ENCODE data around the gene AGPAT3.

AGPAT3 gene

GRCh38 chr21:43967981-43968380 is 103.0 kb downstream of the AGPAT3 start:
- no peak overlapping the region for H3K9ac ChIP-seq (ENCODE audit: low read length)
- H3K9me3 ChIP-seq (ENCODE audit: control insufficient read depth, low read length), result no peaks in the 10 kb centered on the region
- DNase-seq, result no peak
- no peak overlapping the region for H3K23ac ChIP-seq (ENCODE audit: low read length in 2 of 2)
- H3K4me2 ChIP-seq (ENCODE audit: low read length, poor library complexity, severe bottlenecking), result no peak overlapping the region
- H3K27me3 ChIP-seq (ENCODE audit: control insufficient read depth in 1 of 2, insufficient read depth in 1 of 2, low read length in 2 of 2), result no peaks in the 10 kb centered on the region
- no peak overlapping the region for H4K8ac ChIP-seq (ENCODE audit: low read length)
- H3K4me3 ChIP-seq (ENCODE audit: insufficient read depth in 1 of 2, low read depth in 1 of 2, low read length in 2 of 2), result no peak overlapping the region
- peaks cover 32 to 65% of the 10 kb centered on the region in 2 experiments for H3K36me3 ChIP-seq (ENCODE audit: control insufficient read depth in 1 of 2, insufficient read depth in 2 of 2, low read depth in 1 of 2, low read length in 2 of 2)
- no peak overlapping the region for H3K4ac ChIP-seq (ENCODE audit: low read depth in 1 of 2, low read length in 2 of 2)
- H2BK15ac ChIP-seq (ENCODE audit: low read depth, poor library complexity, severe bottlenecking), result no peak overlapping the region
- no peak overlapping the region for H2BK5ac ChIP-seq (ENCODE audit: low read depth, low read length, poor library complexity, severe bottlenecking)
- H3K14ac ChIP-seq (ENCODE audit: low read length in 2 of 2), result no peak overlapping the region
- H3K4me1 ChIP-seq (ENCODE audit: control insufficient read depth, insufficient read depth, low read depth, low read length), result peaks cover 5% of the 10 kb centered on the region
- peaks cover 17% of the 10 kb centered on the region for H3K79me1 ChIP-seq (replicated peaks; ENCODE audit: low read length, poor library complexity, severe bottlenecking)
- no peak overlapping the region for H2BK12ac ChIP-seq (ENCODE audit: low read length in 2 of 2)
- no peak overlapping the region for H4K91ac ChIP-seq (ENCODE audit: low read length)
- no peak overlapping the region for H3K18ac ChIP-seq (ENCODE audit: low read depth in 1 of 2, low read length in 2 of 2)
- H2AK5ac ChIP-seq (ENCODE audit: low read length, severe bottlenecking), result no peak overlapping the region
- 96% methylated on average over 15 of the region's 15 CpGs for WGBS
- no peak overlapping the region for H3K27ac ChIP-seq (ENCODE audit: low read length, poor library complexity, severe bottlenecking)
- no peak overlapping the region for H2BK120ac ChIP-seq (ENCODE audit: low read depth, low read length)
- H2AFZ ChIP-seq (ENCODE audit: low read depth, low read length), result no peak overlapping the region

GRCh38 chr21:43968410-43969114 is 103.5 kb downstream of the AGPAT3 start:
- no peak overlapping the region for H3K18ac ChIP-seq (ENCODE audit: low read depth in 1 of 2, low read length in 2 of 2)
- DNase-seq, result no peak
- H2BK15ac ChIP-seq (ENCODE audit: low read depth, poor library complexity, severe bottlenecking), result no peak overlapping the region
- H2AFZ ChIP-seq (ENCODE audit: low read depth, low read length), result no peak overlapping the region
- H3K9me3 ChIP-seq (ENCODE audit: control insufficient read depth, low read length), result no peaks in the 10 kb centered on the region
- no peak overlapping the region for H2AK5ac ChIP-seq (ENCODE audit: low read length, severe bottlenecking)
- WGBS, result 98% methylated on average over 19 of the region's 19 CpGs
- peaks cover 30 to 68% of the 10 kb centered on the region in 2 experiments for H3K36me3 ChIP-seq (ENCODE audit: control insufficient read depth in 1 of 2, insufficient read depth in 2 of 2, low read depth in 1 of 2, low read length in 2 of 2)
- no peak overlapping the region for H3K4me3 ChIP-seq (ENCODE audit: insufficient read depth in 1 of 2, low read depth in 1 of 2, low read length in 2 of 2)
- no peak overlapping the region for H2BK120ac ChIP-seq (ENCODE audit: low read depth, low read length)
- H3K4me1 ChIP-seq (ENCODE audit: control insufficient read depth, insufficient read depth, low read depth, low read length), result peaks cover 5% of the 10 kb centered on the region
- no peak overlapping the region for H3K4me2 ChIP-seq (ENCODE audit: low read length, poor library complexity, severe bottlenecking)
- no peak overlapping the region for H3K23ac ChIP-seq (ENCODE audit: low read length in 2 of 2)
- H2BK5ac ChIP-seq (ENCODE audit: low read depth, low read length, poor library complexity, severe bottlenecking), result no peak overlapping the region
- no peak overlapping the region for H3K4ac ChIP-seq (ENCODE audit: low read depth in 1 of 2, low read length in 2 of 2)
- H3K14ac ChIP-seq (ENCODE audit: low read length in 2 of 2), result no peak overlapping the region
- no peaks in the 10 kb centered on the region for H3K27me3 ChIP-seq (ENCODE audit: control insufficient read depth in 1 of 2, insufficient read depth in 1 of 2, low read length in 2 of 2)
- no peak overlapping the region for H2BK12ac ChIP-seq (ENCODE audit: low read length in 2 of 2)
- H3K27ac ChIP-seq (ENCODE audit: low read length, poor library complexity, severe bottlenecking), result no peak overlapping the region
- H4K8ac ChIP-seq (ENCODE audit: low read length), result no peak overlapping the region
- H4K91ac ChIP-seq (ENCODE audit: low read length), result no peak overlapping the region
- H3K79me1 ChIP-seq (replicated peaks; ENCODE audit: low read length, poor library complexity, severe bottlenecking), result peaks cover 15% of the 10 kb centered on the region
- no peak overlapping the region for H3K9ac ChIP-seq (ENCODE audit: low read length)

DNA sequence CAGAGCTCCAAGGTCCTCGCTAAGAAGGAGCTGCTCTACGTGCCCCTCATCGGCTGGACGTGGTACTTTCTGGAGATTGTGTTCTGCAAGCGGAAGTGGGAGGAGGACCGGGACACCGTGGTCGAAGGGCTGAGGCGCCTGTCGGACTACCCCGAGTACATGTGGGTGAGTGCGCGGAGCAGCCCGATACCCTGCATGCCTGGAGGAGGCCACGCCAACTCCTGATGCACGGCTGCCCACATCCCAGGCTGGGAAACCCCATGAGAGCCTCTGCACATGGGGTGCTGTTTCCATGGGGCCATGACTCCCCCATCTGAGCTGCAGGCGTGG is 104.1 kb downstream of the AGPAT3 start:
- H3K4ac ChIP-seq (ENCODE audit: low read depth in 1 of 2, low read length in 2 of 2), result no peak overlapping the region

DNA sequence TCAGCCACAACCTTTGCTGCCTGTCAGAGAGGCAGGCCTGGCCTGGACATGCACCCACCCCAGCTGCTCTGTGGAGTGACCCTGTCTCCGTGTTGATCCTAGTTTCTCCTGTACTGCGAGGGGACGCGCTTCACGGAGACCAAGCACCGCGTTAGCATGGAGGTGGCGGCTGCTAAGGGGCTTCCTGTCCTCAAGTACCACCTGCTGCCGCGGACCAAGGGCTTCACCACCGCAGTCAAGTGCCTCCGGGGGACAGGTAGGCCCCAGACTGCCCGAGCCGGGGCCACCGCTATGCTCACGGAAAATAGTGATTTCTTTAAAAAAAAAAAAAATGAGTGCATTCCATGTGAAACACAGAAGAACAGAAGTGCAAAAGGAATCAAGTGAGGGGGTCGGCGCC is 105.5 kb downstream of the AGPAT3 start:
- Histone ChIP-seq H3K18ac (ENCODE audit: low read depth in 1 of 2, low read length in 2 of 2) (no peak overlapping the region), H4K91ac (ENCODE audit: low read length) (no peak overlapping the region), H3K9ac (ENCODE audit: low read length) (no peak overlapping the region), H3K4me2 (ENCODE audit: low read length, poor library complexity, severe bottlenecking) (no peak overlapping the region), H2AK5ac (ENCODE audit: low read length, severe bottlenecking) (no peak overlapping the region), H3K27ac (ENCODE audit: low read length, poor library complexity, severe bottlenecking) (no peak overlapping the region), H2BK12ac (ENCODE audit: low read length in 2 of 2) (no peak overlapping the region), H2AFZ (ENCODE audit: low read depth, low read length) (no peak overlapping the region), H3K27me3 (ENCODE audit: control insufficient read depth in 1 of 2, insufficient read depth in 1 of 2, low read length in 2 of 2) (no peaks in the 10 kb centered on the region), H3K79me1 (replicated peaks; ENCODE audit: low read length, poor library complexity, severe bottlenecking) (peaks cover 11% of the 10 kb centered on the region), H2BK5ac (ENCODE audit: low read depth, low read length, poor library complexity, severe bottlenecking) (no peak overlapping the region), H4K8ac (ENCODE audit: low read length) (no peak overlapping the region), H3K9me3 (ENCODE audit: control insufficient read depth, low read length) (no peaks in the 10 kb centered on the region), H3K4me3 (ENCODE audit: insufficient read depth in 1 of 2, low read depth in 1 of 2, low read length in 2 of 2) (no peak overlapping the region), H2BK120ac (ENCODE audit: low read depth, low read length) (no peak overlapping the region), H3K23ac (ENCODE audit: low read length in 2 of 2) (no peak overlapping the region), H2BK15ac (ENCODE audit: low read depth, poor library complexity, severe bottlenecking) (no peak overlapping the region), H3K36me3 (ENCODE audit: control insufficient read depth in 1 of 2, insufficient read depth in 2 of 2, low read depth in 1 of 2, low read length in 2 of 2) (peaks cover 30 to 76% of the 10 kb centered on the region in 2 experiments), H3K4me1 (ENCODE audit: control insufficient read depth, insufficient read depth, low read depth, low read length) (peaks cover 10% of the 10 kb centered on the region), H3K4ac (ENCODE audit: low read depth in 1 of 2, low read length in 2 of 2) (no peak overlapping the region), H3K14ac (ENCODE audit: low read length in 2 of 2) (no peak overlapping the region)
- no peak for DNase-seq
- 96% methylated on average over 16 of the region's 18 CpGs for WGBS

More for the DNA sequence above, 104.1 kb downstream of the AGPAT3 start:
- Histone ChIP-seq H3K9me3 (ENCODE audit: control insufficient read depth, low read length) (no peaks in the 10 kb centered on the region), H3K4me3 (ENCODE audit: insufficient read depth in 1 of 2, low read depth in 1 of 2, low read length in 2 of 2) (no peak overlapping the region), H3K14ac (ENCODE audit: low read length in 2 of 2) (no peak overlapping the region), H3K27ac (ENCODE audit: low read length, poor library complexity, severe bottlenecking) (no peak overlapping the region), H3K79me1 (replicated peaks; ENCODE audit: low read length, poor library complexity, severe bottlenecking) (peaks cover 15% of the 10 kb centered on the region), H2BK12ac (ENCODE audit: low read length in 2 of 2) (no peak overlapping the region), H4K8ac (ENCODE audit: low read length) (no peak overlapping the region), H3K23ac (ENCODE audit: low read length in 2 of 2) (no peak overlapping the region), H3K4me2 (ENCODE audit: low read length, poor library complexity, severe bottlenecking) (no peak overlapping the region), H3K27me3 (ENCODE audit: control insufficient read depth in 1 of 2, insufficient read depth in 1 of 2, low read length in 2 of 2) (no peaks in the 10 kb centered on the region), H2AFZ (ENCODE audit: low read depth, low read length) (no peak overlapping the region), H4K91ac (ENCODE audit: low read length) (no peak overlapping the region), H3K9ac (ENCODE audit: low read length) (no peak overlapping the region), H2BK15ac (ENCODE audit: low read depth, poor library complexity, severe bottlenecking) (no peak overlapping the region), H2BK5ac (ENCODE audit: low read depth, low read length, poor library complexity, severe bottlenecking) (no peak overlapping the region), H3K36me3 (ENCODE audit: control insufficient read depth in 1 of 2, insufficient read depth in 2 of 2, low read depth in 1 of 2, low read length in 2 of 2) (peaks cover 30 to 70% of the 10 kb centered on the region in 2 experiments), H2BK120ac (ENCODE audit: low read depth, low read length) (no peak overlapping the region), H3K18ac (ENCODE audit: low read depth in 1 of 2, low read length in 2 of 2) (no peak overlapping the region), H3K4me1 (ENCODE audit: control insufficient read depth, insufficient read depth, low read depth, low read length) (peaks cover 5% of the 10 kb centered on the region), H2AK5ac (ENCODE audit: low read length, severe bottlenecking) (no peak overlapping the region)
- no peak for DNase-seq
- 93% methylated on average over 17 of the region's 17 CpGs for WGBS

Data from mesenchymal stem cell (in vitro differentiated cells and primary cell).